Liver (tissue), 9 donors: ENCODE measurements around the gene ALDH3A1. TPM values are rescaled to one million over a fixed set of nuclear protein-coding genes. Genes with fewer than 3 reads are reported as not detected.

Experiments
- DNase-seq: peaks from one replicate; pipeline ENCODE4 v3.0.0-alpha.2; 2017; ENCODE audit warnings: low spot score
- H3K27ac ChIP-seq, 2 donors: one replicate each; pipeline ENCODE4 v1.7.0; 2013; ENCODE audit warnings: inconsistent platforms in 2 of 2, low read length in 2 of 2, control low read depth in 1 of 2, low read depth in 1 of 2, mild to moderate bottlenecking in 1 of 2
- H3K27me3 ChIP-seq, 4 donors: one replicate each; pipeline versions ENCODE4 v1.6.1 to v1.7.0; 2013; ENCODE audit warnings: low read length in 3 of 4, inconsistent platforms in 1 of 4, mild to moderate bottlenecking in 1 of 4, moderate library complexity in 1 of 4; ENCODE audit not compliant: control insufficient read depth in 4 of 4, insufficient read depth in 4 of 4
- H3K36me3 ChIP-seq, 4 donors: one replicate each; pipeline versions ENCODE4 v1.6.1 to v1.7.0; 2013; ENCODE audit warnings: low read length in 3 of 4, mild to moderate bottlenecking in 3 of 4, low read depth in 1 of 4, moderate library complexity in 1 of 4; ENCODE audit not compliant: control insufficient read depth in 4 of 4, insufficient read depth in 3 of 4
- H3K4me1 ChIP-seq, 4 donors: one replicate each; pipeline versions ENCODE4 v1.6.1 to v1.7.0; 2013; ENCODE audit warnings: low read length in 3 of 4, mild to moderate bottlenecking in 3 of 4, moderate library complexity in 1 of 4; ENCODE audit not compliant: control insufficient read depth in 4 of 4, insufficient read depth in 4 of 4
- H3K4me3 ChIP-seq, 3 donors: one replicate each; pipeline versions ENCODE4 v1.6.1 to v1.7.0; 2013; ENCODE audit warnings: low read length in 3 of 3, control low read depth in 1 of 3, low read depth in 1 of 3, mild to moderate bottlenecking in 1 of 3
- H3K9ac ChIP-seq, 2 donors: one replicate each; pipeline ENCODE4 v1.7.0; 2013; ENCODE audit warnings: low read length in 2 of 2, mild to moderate bottlenecking in 2 of 2, moderate library complexity in 2 of 2, control low read depth in 1 of 2, low read depth in 1 of 2
- H3K9me3 ChIP-seq, 4 donors: one replicate each; pipeline versions ENCODE4 v1.6.1 to v1.7.0; 2013; ENCODE audit warnings: low read length in 3 of 4; ENCODE audit not compliant: control insufficient read depth in 4 of 4
- CTCF ChIP-seq: fragments of 150-350 bp; IDR thresholded peaks from 2 replicates; pipeline ENCODE4 v1.5.1; 2017; ENCODE audit warnings: improper control_type of control experiment, low read depth, low read length; ENCODE audit not compliant: missing input control
- EGR1 ChIP-seq, 2 donors: IDR thresholded peaks; 2 replicates each; pipeline ENCODE4 v1.6.1; 2016 to 2018; ENCODE audit warnings: antibody characterized with exemption in 2 of 2, low read depth in 2 of 2
- FOXA1 ChIP-seq: IDR thresholded peaks from 2 replicates; pipeline ENCODE4 v1.6.1; 2016; ENCODE audit warnings: antibody characterized with exemption
- FOXA2 ChIP-seq: IDR thresholded peaks from 2 replicates; pipeline ENCODE4 v1.6.1; 2016; ENCODE audit warnings: antibody characterized with exemption
- GABPA ChIP-seq, 2 donors: IDR thresholded peaks in 1 of 2; conservative IDR thresholded peaks in 1 of 2; 2 replicates each; pipeline ENCODE4 v1.6.1; 2016; ENCODE audit warnings: antibody characterized with exemption in 2 of 2, mild to moderate bottlenecking in 1 of 2, moderate library complexity in 1 of 2
- HNF4A ChIP-seq, 2 donors: conservative IDR thresholded peaks; 2 replicates each; pipeline ENCODE4 v1.6.1; 2016; ENCODE audit warnings: antibody characterized with exemption in 2 of 2, mild to moderate bottlenecking in 2 of 2
- HNF4G ChIP-seq: IDR thresholded peaks from 2 replicates; pipeline ENCODE4 v1.6.1; 2016; ENCODE audit warnings: antibody characterized with exemption
- JUND ChIP-seq, 2 donors: IDR thresholded peaks; 2 replicates each; pipeline ENCODE4 v1.6.1; 2016; ENCODE audit warnings: antibody characterized with exemption in 2 of 2
- MAX ChIP-seq: IDR thresholded peaks from 2 replicates; pipeline ENCODE4 v1.6.1; 2016; ENCODE audit warnings: antibody characterized with exemption
- NR2F2 ChIP-seq: IDR thresholded peaks from 2 replicates; pipeline ENCODE4 v1.6.1; 2016; ENCODE audit warnings: antibody characterized with exemption
- RAD21 ChIP-seq, 2 donors: IDR thresholded peaks; 2 replicates each; pipeline ENCODE4 v1.6.1; 2016; ENCODE audit warnings: antibody characterized with exemption in 2 of 2, mild to moderate bottlenecking in 2 of 2
- REST ChIP-seq: IDR thresholded peaks from 2 replicates; pipeline ENCODE4 v1.6.1; 2016; ENCODE audit warnings: antibody characterized with exemption, mild to moderate bottlenecking
- RXRA ChIP-seq, 2 donors: IDR thresholded peaks; 2 replicates each; pipeline ENCODE4 v1.6.1; 2017 to 2018; ENCODE audit warnings: antibody characterized with exemption in 2 of 2, mild to moderate bottlenecking in 1 of 2
- SP1 ChIP-seq: IDR thresholded peaks from 2 replicates; pipeline ENCODE4 v1.6.1; 2018; ENCODE audit warnings: antibody characterized with exemption, mild to moderate bottlenecking
- TAF1 ChIP-seq: conservative IDR thresholded peaks from 2 replicates; pipeline ENCODE4 v1.6.1; 2016; ENCODE audit warnings: antibody characterized with exemption, mild to moderate bottlenecking
- YY1 ChIP-seq: IDR thresholded peaks from 2 replicates; pipeline ENCODE4 v1.6.1; 2016; ENCODE audit warnings: antibody characterized with exemption, mild to moderate bottlenecking
- ZBTB33 ChIP-seq: IDR thresholded peaks from 2 replicates; pipeline ENCODE4 v1.6.1; 2016; ENCODE audit warnings: antibody characterized with exemption
- WGBS: extraction: QIAGEN DNeasy Blood & Tissue Kit; methylation state at CpG from one replicate; pipeline ENCODE4 v1.1.7; 2013; 5-methylcytosine and 5-hydroxymethylcytosine counted together
- polyA plus RNA-seq, 2 donors: library from polyadenylated mRNA; stranded (reverse) in 1 of 2; unstranded in 1 of 2; fragments of 200-250 nt in 1 of 2; fragments of >200 nt in 1 of 2; fragmentation: Nextera tagmentation in 1 of 2; extraction: Ambion mirVana in 1 of 2; gene quantifications; one replicate each; pipeline versions ENCODE4 v1.2.1 to v1.2.3, GENCODE V29; 2013 to 2015
- total RNA-seq, 2 donors: library from RNA; depleted of rRNA; stranded (reverse); fragments of >200 nt; gene quantifications; one replicate each; pipeline ENCODE4 v1.2.3, GENCODE V29; 2014
- TF ChIP-seq, protein P1 (sequence below): IDR thresholded peaks from 2 replicates; pipeline ENCODE4 v1.6.1; 2016; ENCODE audit warnings: antibody characterized with exemption
- donor health status: healthy.
- donor health status: healthy.
- donor health status: healthy.
- donor health status: healthy.
- donor health status: healthy.

The ALDH3A1 gene
- total and polyA plus RNA-seq, 4 donors: 0.09 to 3.2 (median 0.22) TPM

DNA sequence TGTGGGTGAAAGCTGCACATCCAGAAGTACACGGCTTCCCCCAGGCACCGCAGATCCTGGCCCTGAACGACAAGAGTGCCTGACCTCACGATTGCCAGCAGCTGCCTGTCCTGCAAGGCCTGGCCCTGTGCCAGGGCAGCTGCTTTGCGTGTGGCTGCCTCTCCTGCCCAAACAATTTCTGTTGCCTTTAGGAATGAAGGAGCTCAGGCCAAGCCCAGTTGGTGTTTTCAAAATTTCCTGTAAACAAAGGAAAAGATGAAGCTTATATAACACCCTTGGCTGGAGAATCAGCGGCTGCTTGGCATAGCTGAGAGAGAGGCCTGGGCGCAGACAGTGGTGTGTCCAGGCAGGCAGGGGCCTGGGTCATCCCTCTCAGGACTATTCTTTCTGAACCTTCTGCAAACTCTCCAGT, 20.0 kb downstream of the ALDH3A1 start:
- Histone ChIP-seq H3K4me3 (no peak overlapping the region), H3K27me3 (no peaks in the 10 kb centered on the region), H3K9me3 (no peaks in the 10 kb centered on the region), H3K27ac (peak overlapping the region; percentile 80 to 88), H3K9ac (peak overlapping the region in 1 of 2 donors; percentile 6), H3K4me1 (peaks cover 5 to 11% (median 8%) of the 10 kb centered on the region in 4 donors), H3K36me3 (no peaks in the 10 kb centered on the region)
- peak; percentile 59 for DNase-seq
- 11% methylated on average over 7 of the region's 7 CpGs for WGBS
- TF ChIP-seq FOXA1 (no peak), CTCF (no peak), JUND (IDR thresholded peaks at IDR 0.05) (peak in 1 of 2 donors; percentile 51), EGR1 (IDR thresholded peaks at IDR 0.05; ENCODE audit: low read depth in 2 of 2) (no peak), ZBTB33 (no peak), RXRA (IDR thresholded peaks at IDR 0.05) (peak; percentile 16 to 66), MAX (no peak), HNF4G (no peak), FOXA2 (peak; percentile 52), SP1 (peak; percentile 48), RAD21 (IDR thresholded peaks at IDR 0.05) (peak in 1 of 2 donors; percentile 42), YY1 (no peak), NR2F2 (peak; percentile 65), GABPA (IDR thresholded peaks at IDR 0.05 in 1 of 2, conservative IDR thresholded peaks at IDR 0.05 in 1 of 2) (no peak), REST (no peak), HNF4A (conservative IDR thresholded peaks at IDR 0.05) (peak in 1 of 2 donors; percentile 54), TAF1 (no peak)
- TF ChIP-seq, protein P1, sequence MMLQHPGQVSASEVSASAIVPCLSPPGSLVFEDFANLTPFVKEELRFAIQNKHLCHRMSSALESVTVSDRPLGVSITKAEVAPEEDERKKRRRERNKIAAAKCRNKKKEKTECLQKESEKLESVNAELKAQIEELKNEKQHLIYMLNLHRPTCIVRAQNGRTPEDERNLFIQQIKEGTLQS: no peak
